ENCODE data around the gene SH3PXD2A. TPM values are rescaled to one million over a fixed set of nuclear protein-coding genes. Genes with fewer than 3 reads are reported as not detected.
A peak's percentile ranks its signal among the peaks of the same experiment; 100 is the strongest.

Gene SH3PXD2A
- total RNA-seq, 1 donor from 2014 or later: 56.2 TPM

GRCh38 chr10:103676851-103677417, 178.4 kb downstream of the SH3PXD2A start:
- no peaks in the 10 kb centered on the region for H3K9me3 ChIP-seq
- H3K27ac ChIP-seq: peak overlapping the region; percentile 94
- intact Hi-C loops (cut with DNase I): loop anchor here (5.0 kb wide), 1 partner anchor 60 kb away; no protein-coding TSS in a partner anchor
- no peaks in the 10 kb centered on the region for H3K36me3 ChIP-seq
- peak in 1 of 2 donors; percentile 42 for TF ChIP-seq POLR2AphosphoS5 (IDR thresholded peaks at IDR 0.05; ENCODE audit: insufficient read depth in 1 of 2, low read depth in 1 of 2)
- no peak for TF ChIP-seq CTCF (IDR thresholded peaks at IDR 0.05)
- peak in 1 of 2 donors; percentile 28 for TF ChIP-seq POLR2A (IDR thresholded peaks at IDR 0.05)
- H3K27me3 ChIP-seq: no peaks in the 10 kb centered on the region
- H3K4me1 ChIP-seq: peaks cover 67% of the 10 kb centered on the region
- H3K4me3 ChIP-seq: peak overlapping the region; percentile 36 to 44
- DNase-seq (ENCODE audit: extremely low spot score in 2 of 2): no peak

- Histone ChIP-seq H3K4me1 (peaks cover 67% of the 10 kb centered on the region), H3K36me3 (no peaks in the 10 kb centered on the region)
Observed at GRCh38 chr10:103676058-103676785, 179.2 kb downstream of the SH3PXD2A start.

GRCh38 chr10:103673606-103674005, 181.8 kb downstream of the SH3PXD2A start:
- Histone ChIP-seq H3K9me3 (no peaks in the 10 kb centered on the region), H3K4me1 (peaks cover 65% of the 10 kb centered on the region), H3K27ac (peak overlapping the region; percentile 94), H3K36me3 (no peaks in the 10 kb centered on the region), H3K4me3 (no peak overlapping the region), H3K27me3 (no peaks in the 10 kb centered on the region)
- intact Hi-C loops (cut with DNase I): no loop called here
- TF ChIP-seq CTCF (IDR thresholded peaks at IDR 0.05) (no peak), POLR2A (IDR thresholded peaks at IDR 0.05) (no peak), POLR2AphosphoS5 (IDR thresholded peaks at IDR 0.05; ENCODE audit: insufficient read depth in 1 of 2, low read depth in 1 of 2) (peak; percentile 20 to 47)
- DNase-seq (ENCODE audit: extremely low spot score in 2 of 2): no peak

More at GRCh38 chr10:103676058-103676785, 179.2 kb downstream of the SH3PXD2A start:
- TF ChIP-seq POLR2AphosphoS5 (IDR thresholded peaks at IDR 0.05; ENCODE audit: insufficient read depth in 1 of 2, low read depth in 1 of 2) (peak; percentile 24 to 55), CTCF (IDR thresholded peaks at IDR 0.05) (no peak)
- peak overlapping the region; percentile 94 for H3K27ac ChIP-seq
- no peaks in the 10 kb centered on the region for H3K9me3 ChIP-seq
- no peaks in the 10 kb centered on the region for H3K27me3 ChIP-seq
- H3K4me3 ChIP-seq: peak overlapping the region in 1 of 2 donors; percentile 44
- intact Hi-C loops (cut with DNase I): loop anchor here (5.0 kb wide), 1 partner anchor 59 kb away; no protein-coding TSS in a partner anchor
- no peak for DNase-seq (ENCODE audit: extremely low spot score in 2 of 2)

GRCh38 chr10:103672345-103672744, 183.0 kb downstream of the SH3PXD2A start:
- no peaks in the 10 kb centered on the region for H3K36me3 ChIP-seq
- peak overlapping the region; percentile 94 for H3K27ac ChIP-seq
- TF ChIP-seq POLR2A (IDR thresholded peaks at IDR 0.05) (no peak), POLR2AphosphoS5 (IDR thresholded peaks at IDR 0.05; ENCODE audit: insufficient read depth in 1 of 2, low read depth in 1 of 2) (no peak), CTCF (IDR thresholded peaks at IDR 0.05) (no peak)
- peaks cover 65% of the 10 kb centered on the region for H3K4me1 ChIP-seq
- H3K27me3 ChIP-seq: no peaks in the 10 kb centered on the region
- no peak for DNase-seq (ENCODE audit: extremely low spot score in 2 of 2)
- no peaks in the 10 kb centered on the region for H3K9me3 ChIP-seq
- no peak overlapping the region for H3K4me3 ChIP-seq
- intact Hi-C loops (cut with DNase I): no loop called here
